Measurements from ENCODE around the gene MXD3.
"Not testable (repeated sequence)": the region's sequence is repeated elsewhere in the genome, so short reads cannot be mapped to it uniquely, and the experiment has no call there.

MXD3 gene

DNA sequence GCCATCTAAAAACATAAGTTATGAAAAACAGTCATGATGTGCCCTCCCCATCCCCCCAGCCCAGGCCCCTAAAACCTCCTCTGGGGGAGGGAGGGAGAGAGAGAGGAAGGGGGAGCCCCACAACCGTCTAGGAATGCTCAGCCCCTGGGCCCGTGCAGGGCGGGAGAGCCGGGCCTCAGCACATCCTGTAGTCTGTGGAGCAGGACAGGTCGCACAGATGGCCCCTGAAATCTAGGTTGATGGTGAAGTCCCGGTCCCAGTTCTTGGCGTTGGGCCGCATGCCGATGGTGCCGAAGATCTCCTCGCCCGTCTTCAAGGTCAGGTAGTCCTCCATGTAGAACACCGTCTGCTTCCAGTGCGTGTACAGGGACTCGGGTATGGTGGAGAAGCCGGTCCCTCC lies 46.3 kb downstream of the MXD3 start:
- DNase-seq (ENCODE audit: low spot score): no peak

GRCh38 chr5:177264178-177264577 lies 47.5 kb downstream of the MXD3 start:
- no peak for DNase-seq (ENCODE audit: low spot score)

DNA sequence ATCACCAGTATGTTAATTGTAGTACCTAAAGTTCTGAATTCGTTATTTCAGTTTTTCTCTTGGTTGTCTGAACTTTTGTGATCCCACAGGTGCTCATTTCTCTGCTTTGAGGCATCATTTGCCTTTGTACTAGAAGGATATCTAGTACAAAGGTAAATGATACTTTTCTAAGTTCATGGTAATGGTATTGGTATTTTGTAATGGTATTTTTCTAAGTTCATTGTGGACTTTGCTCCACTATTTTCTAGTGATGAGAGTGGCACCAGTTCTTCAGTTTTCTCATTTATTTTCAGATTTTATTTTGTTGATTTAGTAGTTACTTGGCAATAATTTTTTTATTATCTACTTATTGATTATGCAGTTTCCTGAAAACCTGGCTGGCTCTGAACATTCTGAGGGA lies 50.2 kb downstream of the MXD3 start:
- DNase-seq (ENCODE audit: low spot score): no peak

DNA sequence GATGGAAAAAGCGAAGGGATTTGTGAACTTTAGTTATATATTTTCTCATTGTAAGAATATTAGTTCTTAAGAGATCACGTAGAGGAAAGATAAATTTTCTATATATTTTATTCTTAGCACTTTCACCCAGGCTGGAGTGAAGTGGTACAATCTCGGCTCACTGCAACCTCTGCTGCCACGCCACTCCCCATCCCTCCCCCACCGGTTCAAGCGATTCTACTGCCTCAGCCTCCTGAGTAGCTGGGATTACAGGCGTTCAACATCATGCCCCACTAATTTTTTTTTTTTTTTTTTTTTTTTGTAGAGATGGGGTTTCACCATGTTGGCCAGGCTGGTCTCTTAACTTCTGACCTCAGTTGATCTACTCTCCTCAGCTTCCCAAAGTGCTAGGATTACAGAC lies 50.7 kb downstream of the MXD3 start:
- DNase-seq (ENCODE audit: low spot score): no peak

- DNase-seq (ENCODE audit: low spot score): not testable (repeated sequence)
These were observed 53.0 kb downstream of the MXD3 start for GRCh38 chr5:177258711-177259110.

Measured in Ammon's horn (tissue), 1 donor.